SU-DHL-6 (cell line): ENCODE data around the gene PNMA8A.

Source experiments
- H2AFZ ChIP-seq: fragments of 200-600 bp; sonication (generic); 2 replicates; pipeline ENCODE4 v1.6.1; 2014; ENCODE audit warnings: low read depth, mild to moderate bottlenecking, moderate library complexity, mixed read lengths, antibody characterized with exemption, low read length; ENCODE audit not compliant: severe bottlenecking
- H3F3A ChIP-seq: fragments of 200-600 bp; shearing (Covaris generic); 2 replicates; pipeline ENCODE4 v1.6.0; 2016; ENCODE audit warnings: antibody characterized with exemption, mild to moderate bottlenecking; ENCODE audit not compliant: insufficient read depth
- H3K27ac ChIP-seq: fragments of 200-600 bp; sonication (generic); 2 replicates; pipeline ENCODE4 v1.5.1; 2016; ENCODE audit warnings: low read depth, mild to moderate bottlenecking, low read length, moderate library complexity, mixed read lengths
- H3K27me3 ChIP-seq: fragments of 200-600 bp; sonication (generic), shearing (Covaris generic); 2 replicates; pipeline ENCODE4 v1.6.0; 2014; ENCODE audit warnings: mild to moderate bottlenecking, low read length
- H3K36me3 ChIP-seq: fragments of 200-600 bp; sonication (generic); 2 replicates; pipeline ENCODE4 v1.6.1; 2014; ENCODE audit warnings: mild to moderate bottlenecking, low read length, mixed read lengths
- H3K4me2 ChIP-seq: fragments of 300-600, 200-600 bp; shearing (Covaris generic), sonication (generic); 2 replicates; pipeline ENCODE4 v1.6.0; 2014; ENCODE audit warnings: low read length, low read depth, mild to moderate bottlenecking; ENCODE audit not compliant: poor library complexity, severe bottlenecking
- H3K4me3 ChIP-seq: fragments of 200-600 bp; sonication (generic); 2 replicates; pipeline ENCODE4 v1.5.1; 2014; ENCODE audit warnings: antibody characterized with exemption, low read length, mild to moderate bottlenecking, mixed read lengths; ENCODE audit not compliant: insufficient read depth, poor library complexity, severe bottlenecking
- H3K79me2 ChIP-seq: fragments of 200-600 bp; sonication (generic); 2 replicates; pipeline ENCODE4 v1.6.1; 2014; ENCODE audit warnings: mild to moderate bottlenecking, low read length, moderate library complexity; ENCODE audit not compliant: insufficient read depth
- H3K9ac ChIP-seq: fragments of 200-600 bp; sonication (generic); 2 replicates; pipeline ENCODE4 v1.7.0; 2014; ENCODE audit warnings: mild to moderate bottlenecking, low read length
- H3K9me2 ChIP-seq: fragments of 200-600 bp; sonication (generic); replicated peaks from 2 replicates; pipeline ENCODE4 v1.6.1; 2014; ENCODE audit warnings: low read length; ENCODE audit not compliant: insufficient read depth
- H3K9me3 ChIP-seq: fragments of 200-600 bp; sonication (generic); 2 replicates; pipeline ENCODE4 v1.6.1; 2014; ENCODE audit warnings: low read length, mixed read lengths; ENCODE audit not compliant: insufficient read depth
- H4K20me1 ChIP-seq: fragments of 200-600 bp; sonication (generic); 2 replicates; pipeline ENCODE4 v1.6.1; 2014; ENCODE audit warnings: low read depth, mild to moderate bottlenecking, antibody characterized with exemption, low read length, moderate library complexity, mixed read lengths
- CTCF ChIP-seq: fragments of 200-600 bp; sonication (generic); IDR thresholded peaks from one replicate; pipeline ENCODE4 v1.5.1; 2017; ENCODE audit warnings: antibody characterized with exemption, mild to moderate bottlenecking, low read length, moderate library complexity; ENCODE audit not compliant: insufficient read depth, poor library complexity, severe bottlenecking
- EZH2phosphoT487 ChIP-seq: fragments of 200-600 bp; sonication (generic), shearing (Covaris generic); conservative IDR thresholded peaks from 2 replicates; pipeline ENCODE4 v1.6.1; 2018; ENCODE audit warnings: mild to moderate bottlenecking, antibody characterized with exemption, low read length, moderate library complexity, mixed read lengths

Gene PNMA8A

GRCh38 chr19:46513461-46514236 lies 42.3 kb upstream of the PNMA8A start:
- Histone ChIP-seq H3K4me2 (peak overlapping the region; percentile 41), H2AFZ (peak overlapping the region; percentile 8), H3K27me3 (no peaks in the 10 kb centered on the region), H3K9me3 (no peaks in the 10 kb centered on the region), H3K27ac (no peak overlapping the region), H4K20me1 (no peaks in the 10 kb centered on the region), H3K9ac (no peak overlapping the region), H3K36me3 (no peaks in the 10 kb centered on the region), H3K9me2 (no peaks in the 10 kb centered on the region), H3F3A (no peaks in the 10 kb centered on the region), H3K79me2 (no peaks in the 10 kb centered on the region), H3K4me3 (no peak overlapping the region)
- TF ChIP-seq EZH2phosphoT487 (no peak), CTCF (peak; percentile 88)

GRCh38 chr19:46511237-46511636 lies 39.9 kb upstream of the PNMA8A start:
- no peaks in the 10 kb centered on the region for H4K20me1 ChIP-seq
- TF ChIP-seq CTCF, result no peak
- TF ChIP-seq EZH2phosphoT487, result no peak
- no peak overlapping the region for H3K27ac ChIP-seq
- H3K9me3 ChIP-seq, result no peaks in the 10 kb centered on the region
- H3K79me2 ChIP-seq, result no peaks in the 10 kb centered on the region
- H3K9me2 ChIP-seq, result no peaks in the 10 kb centered on the region
- H3K27me3 ChIP-seq, result no peaks in the 10 kb centered on the region
- H2AFZ ChIP-seq, result no peak overlapping the region
- H3F3A ChIP-seq, result no peaks in the 10 kb centered on the region
- no peak overlapping the region for H3K4me2 ChIP-seq
- no peak overlapping the region for H3K4me3 ChIP-seq
- no peak overlapping the region for H3K9ac ChIP-seq
- H3K36me3 ChIP-seq, result no peaks in the 10 kb centered on the region

- H3K4me2 ChIP-seq, result no peak overlapping the region
- no peaks in the 10 kb centered on the region for H4K20me1 ChIP-seq
- H3K9me2 ChIP-seq, result no peaks in the 10 kb centered on the region
- no peak for TF ChIP-seq EZH2phosphoT487
- TF ChIP-seq CTCF, result no peak
- no peaks in the 10 kb centered on the region for H3K36me3 ChIP-seq
- H3K4me3 ChIP-seq, result no peak overlapping the region
- H3K9ac ChIP-seq, result no peak overlapping the region
- no peak overlapping the region for H3K27ac ChIP-seq
- H2AFZ ChIP-seq, result no peak overlapping the region
- no peaks in the 10 kb centered on the region for H3K27me3 ChIP-seq
- no peaks in the 10 kb centered on the region for H3K9me3 ChIP-seq
- no peaks in the 10 kb centered on the region for H3K79me2 ChIP-seq
- H3F3A ChIP-seq, result no peaks in the 10 kb centered on the region
Observed at GRCh38 chr19:46508206-46508605, 36.8 kb upstream of the PNMA8A start.
